Mucosa of descending colon (tissue), 3 donors: ENCODE results near the gene SLIT3. TPM values are rescaled to one million over a fixed set of nuclear protein-coding genes. Genes with fewer than 3 reads are reported as not detected.

ENCODE experiments used
- ATAC-seq: fragments of 200-7000 bp; cut with Tn5 transposase; one replicate; pipeline ENCODE4 v1.9.1; 2020; ENCODE audit warnings: mild to moderate bottlenecking, moderate library complexity
- DNase-seq, 3 donors: peaks; one replicate each; pipeline ENCODE4 v3.0.0-alpha.2; 2020
- H3K36me3 ChIP-seq: fragments of 200-600 bp; one replicate; pipeline ENCODE4 v1.8.0; 2021; ENCODE audit warnings: low read depth, mild to moderate bottlenecking
- H3K4me1 ChIP-seq: fragments of 200-600 bp; one replicate; pipeline ENCODE4 v1.8.0; 2021; ENCODE audit warnings: low read depth, mild to moderate bottlenecking
- H3K4me3 ChIP-seq: fragments of 200-600 bp; one replicate; pipeline ENCODE4 v1.8.0; 2021; ENCODE audit warnings: mild to moderate bottlenecking
- H3K9me3 ChIP-seq: fragments of 200-600 bp; one replicate; pipeline ENCODE4 v1.8.0; 2021; ENCODE audit warnings: mild to moderate bottlenecking
- intact Hi-C, 2 donors: fragments of 100-400 bp; cut with DNase I in 1 of 2; cut with micrococcal nuclease in 1 of 2; formaldehyde crosslinking; loops; one replicate each; pipeline versions ENCODE4 v1.11.0 to v1.11.1; 2022; cut with DNase I, micrococcal nuclease
- total RNA-seq, 3 donors: library from RNA; stranded (reverse); fragmentation: NEBNext Ultra II Directional in 2 of 3; extraction: Animal tissue kit (Norgen Biotek cat#: 25700) in 2 of 3; gene quantifications; one replicate each; pipeline versions ENCODE4 v1.2.1 to v1.2.4, GENCODE V29; 2021 to 2023
- TF ChIP-seq, protein P1 (sequence below): fragments of 200-600 bp; IDR thresholded peaks from one replicate; pipeline ENCODE4 v1.8.0; 2022; ENCODE audit warnings: antibody characterized with exemption, mild to moderate bottlenecking
- donor health status: DM: no; HTN: no; CAD: no; lungs with moderate emphysema.
- donor health status: DM: no; HTN: no; CAD: no.
- donor health status: DM: no; HTN: yes; CAD: no.

The SLIT3 gene
- total RNA-seq, 3 donors from 2014 or later: 4.2 to 25.5 (median 16.1) TPM

DNA sequence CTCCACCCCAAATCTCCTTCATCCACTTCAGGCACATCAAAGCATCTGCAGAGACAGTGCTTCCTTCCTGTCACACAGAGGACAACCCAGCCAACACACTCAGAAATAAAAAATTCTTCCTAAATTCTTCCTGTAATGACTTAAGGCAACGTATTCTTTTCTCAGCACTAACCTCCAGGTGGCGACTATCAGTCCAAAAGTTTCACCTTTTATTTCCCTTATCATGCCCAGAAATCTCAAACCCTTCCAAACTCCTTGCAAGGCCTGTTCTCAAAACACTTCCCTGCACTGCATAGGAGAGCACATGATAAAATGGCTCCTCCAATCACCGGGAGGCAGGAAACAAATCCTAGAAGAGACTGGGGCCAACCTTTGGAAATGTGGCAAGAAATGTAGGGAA, 35.1 kb downstream of the SLIT3 start:
- DNase-seq (no peak), ATAC-seq (no peak)
- Histone ChIP-seq H3K36me3 (no peaks in the 10 kb centered on the region), H3K9me3 (no peaks in the 10 kb centered on the region), H3K4me1 (no peaks in the 10 kb centered on the region), H3K4me3 (no peak overlapping the region)
- intact Hi-C loops: no loop called here
- TF ChIP-seq, protein P1, sequence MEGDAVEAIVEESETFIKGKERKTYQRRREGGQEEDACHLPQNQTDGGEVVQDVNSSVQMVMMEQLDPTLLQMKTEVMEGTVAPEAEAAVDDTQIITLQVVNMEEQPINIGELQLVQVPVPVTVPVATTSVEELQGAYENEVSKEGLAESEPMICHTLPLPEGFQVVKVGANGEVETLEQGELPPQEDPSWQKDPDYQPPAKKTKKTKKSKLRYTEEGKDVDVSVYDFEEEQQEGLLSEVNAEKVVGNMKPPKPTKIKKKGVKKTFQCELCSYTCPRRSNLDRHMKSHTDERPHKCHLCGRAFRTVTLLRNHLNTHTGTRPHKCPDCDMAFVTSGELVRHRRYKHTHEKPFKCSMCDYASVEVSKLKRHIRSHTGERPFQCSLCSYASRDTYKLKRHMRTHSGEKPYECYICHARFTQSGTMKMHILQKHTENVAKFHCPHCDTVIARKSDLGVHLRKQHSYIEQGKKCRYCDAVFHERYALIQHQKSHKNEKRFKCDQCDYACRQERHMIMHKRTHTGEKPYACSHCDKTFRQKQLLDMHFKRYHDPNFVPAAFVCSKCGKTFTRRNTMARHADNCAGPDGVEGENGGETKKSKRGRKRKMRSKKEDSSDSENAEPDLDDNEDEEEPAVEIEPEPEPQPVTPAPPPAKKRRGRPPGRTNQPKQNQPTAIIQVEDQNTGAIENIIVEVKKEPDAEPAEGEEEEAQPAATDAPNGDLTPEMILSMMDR: no peak

DNA sequence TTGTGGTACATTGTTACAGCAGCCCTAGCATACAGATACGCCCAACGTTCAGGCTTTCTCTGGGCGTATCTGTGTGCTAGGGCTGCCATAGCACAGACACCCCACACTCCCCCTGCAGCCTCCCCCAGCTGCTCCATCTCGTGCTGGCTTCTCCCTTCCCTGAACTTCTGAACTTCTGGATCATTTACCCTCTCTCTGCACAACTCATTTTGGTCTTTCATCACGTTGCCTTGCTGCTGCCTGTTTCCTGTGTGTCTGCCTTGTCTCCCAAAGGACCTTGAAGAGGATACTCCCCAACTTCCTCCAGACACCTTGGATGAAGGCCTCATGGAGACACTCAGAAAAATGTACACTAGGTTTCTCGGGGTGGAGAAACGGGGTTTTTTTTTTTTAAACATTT, 37.3 kb downstream of the SLIT3 start:
- Histone ChIP-seq H3K9me3 (no peaks in the 10 kb centered on the region), H3K4me3 (no peak overlapping the region), H3K36me3 (no peaks in the 10 kb centered on the region), H3K4me1 (no peaks in the 10 kb centered on the region)
- no peak for DNase-seq
- intact Hi-C loops: no loop called here
- no peak for ATAC-seq
- TF ChIP-seq, protein P1: no peak

DNA sequence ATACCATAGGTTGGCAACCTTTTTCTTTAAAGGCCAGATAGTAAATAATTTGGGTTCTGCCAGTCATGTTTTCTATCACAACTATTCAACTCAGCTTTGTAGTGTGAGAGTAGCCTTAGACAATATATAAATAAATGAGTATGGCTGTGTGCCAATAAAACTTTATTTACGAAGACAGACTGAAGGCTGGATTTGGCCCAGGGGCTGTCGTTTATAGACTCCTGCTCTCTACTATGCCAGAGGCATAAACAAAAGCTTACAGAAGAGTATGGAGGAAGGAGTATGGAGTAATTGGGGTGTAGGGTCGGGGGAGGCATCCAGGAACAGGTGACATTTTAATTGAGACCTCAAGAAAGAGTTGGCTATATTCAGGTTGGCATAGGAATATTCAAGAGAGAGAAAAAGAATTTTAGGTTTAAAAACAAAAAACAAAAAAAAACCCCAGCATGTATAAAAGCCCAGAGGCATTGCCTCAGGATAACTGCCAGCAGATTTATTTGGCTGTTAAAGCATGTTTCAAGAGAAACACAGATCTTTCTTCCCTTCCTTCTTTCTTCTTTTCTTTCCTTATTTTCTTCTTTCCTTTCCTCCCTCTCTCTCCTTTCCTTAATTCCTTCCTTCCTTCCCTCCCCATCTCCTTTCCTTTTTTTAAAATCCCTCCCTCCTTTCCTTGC, 39.9 kb downstream of the SLIT3 start:
- ATAC-seq (no peak), DNase-seq (no peak)
- no peaks in the 10 kb centered on the region for H3K36me3 ChIP-seq
- intact Hi-C loops: no loop called here
- H3K4me1 ChIP-seq: no peaks in the 10 kb centered on the region
- no peaks in the 10 kb centered on the region for H3K9me3 ChIP-seq
- H3K4me3 ChIP-seq: no peak overlapping the region
- TF ChIP-seq, protein P1: no peak

DNA sequence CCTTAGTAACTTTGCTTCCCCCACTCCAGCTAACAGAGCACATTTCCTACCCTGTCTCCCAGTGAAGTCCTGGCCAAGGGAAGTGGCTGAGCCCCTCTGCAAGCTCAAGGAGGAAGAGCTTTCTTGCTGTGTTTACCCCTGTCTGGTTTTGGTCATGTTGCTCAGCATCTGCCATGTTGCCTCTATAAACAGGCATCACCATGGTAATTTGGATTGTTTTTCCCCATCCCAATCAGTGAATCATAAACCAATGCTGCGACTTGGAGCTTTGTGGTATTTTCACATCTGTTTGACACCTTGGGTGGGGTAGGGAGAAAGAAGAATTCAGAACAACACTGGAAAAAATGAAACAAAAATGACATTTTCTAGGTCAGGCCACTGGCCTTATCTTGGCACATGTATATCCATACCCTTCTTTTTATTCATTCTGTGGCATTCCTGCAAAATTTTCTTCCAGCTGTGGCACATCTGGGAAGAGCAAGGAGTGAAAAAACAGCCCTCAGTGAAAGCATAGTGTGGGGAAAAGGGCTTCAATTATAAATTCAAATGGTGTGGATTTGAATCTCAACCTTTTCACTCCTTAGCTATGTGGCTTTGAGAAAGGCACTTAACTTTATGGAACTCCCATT, 42.5 kb downstream of the SLIT3 start:
- TF ChIP-seq, protein P1: no peak
- DNase-seq (no peak), ATAC-seq (no peak)
- Histone ChIP-seq H3K36me3 (no peaks in the 10 kb centered on the region), H3K4me3 (no peak overlapping the region), H3K9me3 (no peaks in the 10 kb centered on the region), H3K4me1 (no peaks in the 10 kb centered on the region)
- intact Hi-C loops: no loop called here

DNA sequence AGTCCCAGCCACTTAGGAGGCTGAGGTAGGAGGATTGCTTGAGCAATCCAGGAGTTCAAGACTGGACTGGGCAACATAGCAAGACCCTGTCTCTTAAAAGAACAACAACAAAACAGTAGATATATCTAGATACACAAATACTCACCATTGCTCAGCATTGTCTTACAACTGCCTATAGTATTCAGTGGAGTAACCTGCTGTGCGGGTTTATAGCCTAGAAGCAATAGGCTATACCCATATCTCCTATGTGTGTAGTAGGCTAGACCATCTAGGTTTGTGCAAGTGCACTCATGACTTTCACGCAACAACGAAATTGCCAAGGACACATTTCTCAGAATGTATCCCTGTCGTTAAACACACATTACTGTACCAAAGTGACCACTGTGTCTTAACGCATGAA, 44.7 kb downstream of the SLIT3 start:
- ATAC-seq (no peak), DNase-seq (no peak)
- H3K4me3 ChIP-seq: no peak overlapping the region
- intact Hi-C loops: no loop called here
- H3K4me1 ChIP-seq: no peaks in the 10 kb centered on the region
- TF ChIP-seq, protein P1: no peak
- H3K36me3 ChIP-seq: no peaks in the 10 kb centered on the region
- no peaks in the 10 kb centered on the region for H3K9me3 ChIP-seq
